Keratinocyte (primary cell): ENCODE results near the gene MELTF. TPM values are rescaled to one million over a fixed set of nuclear protein-coding genes. Genes with fewer than 3 reads are reported as not detected.

Source experiments
- DNase-seq: peaks from one replicate; pipeline ENCODE4 v3.0.0-alpha.2; 2011; ENCODE audit warnings: low read depth, missing footprints, low spot score
- FAIRE-seq: peaks from 2 replicates; lab custom pipeline; 2011; peaks lifted over from hg19 to GRCh38; lab: Jason Lieb, UNC
- H2AFZ ChIP-seq: 2 replicates; pipeline ENCODE4 v1.6.0; 2012; ENCODE audit warnings: low read length, control low read depth, inconsistent platforms; ENCODE audit not compliant: control insufficient read depth
- H3K27ac ChIP-seq: 2 replicates; pipeline ENCODE4 v1.5.1; 2011; ENCODE audit warnings: low read length; ENCODE audit not compliant: control insufficient read depth, insufficient read depth
- H3K27me3 ChIP-seq: 3 replicates; pipeline ENCODE4 v1.6.0; 2011; ENCODE audit warnings: low read length; ENCODE audit not compliant: control insufficient read depth, insufficient read depth; ENCODE audit errors: extremely low read depth
- H3K36me3 ChIP-seq, 2 experiments: 2 replicates in 1 of 2; 3 replicates in 1 of 2; pipeline ENCODE4 v1.5.1; 2011; ENCODE audit warnings: low read length in 2 of 2, mild to moderate bottlenecking in 1 of 2; ENCODE audit not compliant: control insufficient read depth in 2 of 2, insufficient read depth in 2 of 2; ENCODE audit errors: extremely low read depth in 1 of 2
- H3K4me1 ChIP-seq: 3 replicates; pipeline ENCODE4 v1.5.1; 2011; ENCODE audit warnings: low read length; ENCODE audit not compliant: control insufficient read depth, insufficient read depth; ENCODE audit errors: extremely low read depth
- H3K4me2 ChIP-seq: 3 replicates; pipeline ENCODE4 v1.6.0; 2011; ENCODE audit warnings: low read depth, low read length; ENCODE audit not compliant: control insufficient read depth, insufficient read depth; ENCODE audit errors: extremely low read depth
- H3K4me3 ChIP-seq, 3 experiments: fragments of 200-600 bp in 1 of 3; sonication (generic) in 1 of 3; 2 replicates in 2 of 3; 3 replicates in 1 of 3; pipeline ENCODE4 v1.5.1; 2011 to 2016; ENCODE audit warnings: low read length in 3 of 3, mild to moderate bottlenecking in 3 of 3, control low read depth in 2 of 3, inconsistent platforms in 1 of 3, low read depth in 1 of 3, mixed read lengths in 1 of 3, mixed run types in 1 of 3, moderate library complexity in 1 of 3; ENCODE audit not compliant: control insufficient read depth in 2 of 3, insufficient read depth in 2 of 3; ENCODE audit errors: extremely low read depth in 1 of 3
- H3K79me2 ChIP-seq: 2 replicates; pipeline ENCODE4 v1.6.0; 2012; ENCODE audit warnings: low read length; ENCODE audit not compliant: control insufficient read depth, insufficient read depth
- H3K9ac ChIP-seq: 3 replicates; pipeline ENCODE4 v1.6.0; 2011; ENCODE audit warnings: low read length; ENCODE audit not compliant: control insufficient read depth, insufficient read depth; ENCODE audit errors: extremely low read depth
- H3K9me1 ChIP-seq: 3 replicates; pipeline ENCODE4 v1.6.0; 2011; ENCODE audit warnings: low read length; ENCODE audit not compliant: control insufficient read depth, insufficient read depth; ENCODE audit errors: extremely low read depth
- H3K9me3 ChIP-seq: 2 replicates; pipeline ENCODE4 v1.5.1; 2012; ENCODE audit warnings: low read depth, low read length; ENCODE audit not compliant: control insufficient read depth
- H4K20me1 ChIP-seq: 3 replicates; pipeline ENCODE4 v1.6.0; 2011; ENCODE audit warnings: low read length; ENCODE audit not compliant: control insufficient read depth, insufficient read depth; ENCODE audit errors: extremely low read depth
- EZH2 ChIP-seq: IDR thresholded peaks from one replicate; pipeline ENCODE4 v1.6.1; 2012; ENCODE audit warnings: inconsistent platforms, mild to moderate bottlenecking, low read length, moderate library complexity
- dilution Hi-C: fragments of 300-500 bp; cut with MboI; formaldehyde crosslinking; loops from one replicate; pipeline ENCODE4 v1.7.0; 2020; ENCODE audit warnings: low sequenced_read_pairs; ENCODE audit not compliant: extremely low pct_ligation_motif_present
- polyA plus RNA-seq, 5 experiments: library from polyadenylated mRNA; depleted of rRNA in 3 of 5; stranded (reverse) in 3 of 5; stranded (forward) in 1 of 5; unstranded in 1 of 5; fragments of >200 nt; gene quantifications; 1 replicate in 1 of 5; 2 replicates in 3 of 5; 3 replicates in 1 of 5; pipeline versions ENCODE4 v1.2.1 to v1.2.3, GENCODE V29; 2011 to 2012; ENCODE audit warnings: missing spikeins in 2 of 5, low read depth in 1 of 5, low replicate concordance in 1 of 5
- TF ChIP-seq, protein P1 (sequence below), 3 experiments: IDR thresholded peaks in 1 of 3; conservative IDR thresholded peaks in 1 of 3; optimal IDR thresholded peaks in 1 of 3; 2 replicates in 2 of 3; 3 replicates in 1 of 3; pipeline versions ENCODE3 to v1.5.1; 2011; ENCODE audit warnings: low read length in 3 of 3, mild to moderate bottlenecking in 3 of 3, moderate library complexity in 2 of 3, control low read depth in 1 of 3, inconsistent platforms in 1 of 3; ENCODE audit not compliant: insufficient read depth in 2 of 3; ENCODE audit errors: extremely low read depth in 1 of 3

Gene MELTF
- polyA plus RNA-seq, 1 donor (not counting 4 experiments of a cell fraction or from before 2014, with no cell fraction given) = 6.0 TPM

GRCh38 chr3:197027151-197027895 lies 2.3 kb downstream of the MELTF start:
- no peak overlapping the region for H3K9ac ChIP-seq
- FAIRE-seq = no peak

DNA sequence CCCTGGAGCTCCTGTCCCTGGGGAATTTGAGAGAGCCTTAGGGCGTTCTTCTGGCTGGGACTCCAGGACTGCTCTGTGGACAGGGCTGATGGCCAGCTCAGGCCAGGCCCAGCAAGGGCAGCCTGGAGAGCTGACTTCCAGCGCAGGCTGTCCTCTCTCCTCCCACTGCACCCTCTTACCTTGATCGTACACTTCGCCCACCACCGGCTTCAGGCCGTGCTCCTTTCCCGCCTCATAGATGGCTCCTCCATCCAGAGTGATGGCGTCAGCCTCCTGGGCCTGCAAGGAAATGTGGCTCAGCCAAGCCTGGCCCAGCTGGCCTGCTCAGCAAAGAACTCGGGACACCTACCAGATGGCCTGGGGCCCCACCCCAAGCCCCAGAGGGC lies 3.1 kb downstream of the MELTF start:
- H3K9me3 ChIP-seq = no peaks in the 10 kb centered on the region
- H3K9me1 ChIP-seq = no peaks in the 10 kb centered on the region
- no peaks in the 10 kb centered on the region for H4K20me1 ChIP-seq
- no peak overlapping the region for H3K9ac ChIP-seq
- no peak overlapping the region for H3K4me3 ChIP-seq
- peaks cover 12% of the 10 kb centered on the region for H3K4me1 ChIP-seq
- no peaks in the 10 kb centered on the region for H3K36me3 ChIP-seq
- H2AFZ ChIP-seq = no peak overlapping the region
- no peak overlapping the region for H3K4me2 ChIP-seq
- H3K27me3 ChIP-seq = no peaks in the 10 kb centered on the region
- dilution Hi-C loops = no loop called here
- TF ChIP-seq EZH2 = no peak
- TF ChIP-seq, protein P1, sequence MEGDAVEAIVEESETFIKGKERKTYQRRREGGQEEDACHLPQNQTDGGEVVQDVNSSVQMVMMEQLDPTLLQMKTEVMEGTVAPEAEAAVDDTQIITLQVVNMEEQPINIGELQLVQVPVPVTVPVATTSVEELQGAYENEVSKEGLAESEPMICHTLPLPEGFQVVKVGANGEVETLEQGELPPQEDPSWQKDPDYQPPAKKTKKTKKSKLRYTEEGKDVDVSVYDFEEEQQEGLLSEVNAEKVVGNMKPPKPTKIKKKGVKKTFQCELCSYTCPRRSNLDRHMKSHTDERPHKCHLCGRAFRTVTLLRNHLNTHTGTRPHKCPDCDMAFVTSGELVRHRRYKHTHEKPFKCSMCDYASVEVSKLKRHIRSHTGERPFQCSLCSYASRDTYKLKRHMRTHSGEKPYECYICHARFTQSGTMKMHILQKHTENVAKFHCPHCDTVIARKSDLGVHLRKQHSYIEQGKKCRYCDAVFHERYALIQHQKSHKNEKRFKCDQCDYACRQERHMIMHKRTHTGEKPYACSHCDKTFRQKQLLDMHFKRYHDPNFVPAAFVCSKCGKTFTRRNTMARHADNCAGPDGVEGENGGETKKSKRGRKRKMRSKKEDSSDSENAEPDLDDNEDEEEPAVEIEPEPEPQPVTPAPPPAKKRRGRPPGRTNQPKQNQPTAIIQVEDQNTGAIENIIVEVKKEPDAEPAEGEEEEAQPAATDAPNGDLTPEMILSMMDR (optimal IDR thresholded peaks at IDR 0.05 in 1 of 3, IDR thresholded peaks at IDR 0.05 in 1 of 3, conservative IDR thresholded peaks at IDR 0.05 in 1 of 3; ENCODE audit: extremely low read depth in 1 of 3, insufficient read depth in 2 of 3, low read length in 3 of 3) = no peak
- FAIRE-seq = no peak
- no peak overlapping the region for H3K27ac ChIP-seq
- H3K79me2 ChIP-seq = no peaks in the 10 kb centered on the region
- no peak for DNase-seq

More at GRCh38 chr3:197027151-197027895, 2.3 kb downstream of the MELTF start:
- dilution Hi-C loops = no loop called here
- Histone ChIP-seq H3K27me3 (no peaks in the 10 kb centered on the region), H3K4me3 (no peak overlapping the region), H4K20me1 (no peaks in the 10 kb centered on the region), H3K9me3 (no peaks in the 10 kb centered on the region), H3K4me2 (no peak overlapping the region), H2AFZ (no peak overlapping the region), H3K9me1 (no peaks in the 10 kb centered on the region), H3K4me1 (peaks cover 18% of the 10 kb centered on the region), H3K79me2 (no peaks in the 10 kb centered on the region), H3K36me3 (no peaks in the 10 kb centered on the region), H3K27ac (no peak overlapping the region)
- no peak for DNase-seq
- no peak for TF ChIP-seq EZH2
